K562 (cell line): ENCODE measurements around the gene PRMT3. TPM values are rescaled to one million over a fixed set of nuclear protein-coding genes. Genes with fewer than 3 reads are reported as not detected.

ENCODE experiments used
- ATAC-seq: fragments of 200-7000 bp; cut with Tn5 transposase; 3 replicates; pipeline ENCODE4 v1.9.1; 2020; ENCODE audit warnings: moderate library complexity
- BruUV-seq: library from RNA; stranded (reverse); fragments of 400-500 nt; replicated peaks from 2 replicates; lab custom pipeline; 2021; lab: Mats Ljungman, UMichigan
- CTCF ChIA-PET: fragments of 300-600 bp; formaldehyde crosslinking; extraction: SDS; loops from one replicate; lab custom pipeline; 2021; ENCODE audit warnings: low intra/inter-chr PET ratio; lab: Yijun Ruan, JAX
- POLR2A ChIA-PET: fragments of 300-600, 350-650 bp; sonication (Branson Sonifier 250); formaldehyde crosslinking; extraction: SDS; loops from one replicate; lab custom pipeline; 2021; ENCODE audit warnings: antibody characterized with exemption, inconsistent platforms; lab: Yijun Ruan, JAX
- DNase-seq, 4 experiments: peaks; one replicate each; pipeline versions ENCODE4 v3.0.0 to v3.0.0-alpha.2; 2011 to 2018; ENCODE audit warnings: low spot score in 3 of 4, mixed read lengths in 3 of 4; ENCODE audit errors: extremely low read depth in 1 of 4
- FAIRE-seq: peaks from 2 replicates; lab custom pipeline; 2011; peaks lifted over from hg19 to GRCh38; lab: Jason Lieb, UNC
- H2AFZ ChIP-seq: 2 replicates; pipeline ENCODE4 v1.6.0; 2011; ENCODE audit warnings: low read depth, low read length, control low read depth, inconsistent platforms
- H3K27ac ChIP-seq: fragments of 200-600 bp; 3 replicates; pipeline ENCODE4 v1.8.0; 2011; ENCODE audit warnings: low read depth, mild to moderate bottlenecking, control low read depth, inconsistent platforms, low read length, moderate library complexity, mixed read lengths; ENCODE audit errors: extremely low read depth
- H3K27me3 ChIP-seq, 2 experiments: fragments of 300-600 bp in 1 of 2; 2 replicates in 1 of 2; 3 replicates in 1 of 2; pipeline versions ENCODE4 v1.6.0 to v1.8.0; 2011; ENCODE audit warnings: inconsistent platforms in 2 of 2, low read length in 2 of 2, mild to moderate bottlenecking in 1 of 2, mixed read lengths in 1 of 2, moderate library complexity in 1 of 2; ENCODE audit not compliant: control insufficient read depth in 2 of 2, insufficient read depth in 2 of 2
- H3K36me3 ChIP-seq: fragments of 300-600 bp; 3 replicates; pipeline ENCODE4 v1.8.0; 2011; ENCODE audit warnings: mild to moderate bottlenecking, low read length, inconsistent platforms; ENCODE audit not compliant: control insufficient read depth, insufficient read depth
- H3K4me1 ChIP-seq, 2 experiments: fragments of 200-600 bp in 1 of 2; replicated peaks in 1 of 2; 2 replicates in 1 of 2; 3 replicates in 1 of 2; pipeline versions ENCODE4 v1.5.1 to v1.8.0; 2011; ENCODE audit warnings: inconsistent platforms in 2 of 2, low read length in 2 of 2, mild to moderate bottlenecking in 1 of 2, mixed read lengths in 1 of 2, moderate library complexity in 1 of 2; ENCODE audit not compliant: control insufficient read depth in 2 of 2, insufficient read depth in 2 of 2
- H3K4me2 ChIP-seq: 2 replicates; pipeline ENCODE4 v1.6.1; 2011; ENCODE audit warnings: low read length, control low read depth, inconsistent platforms, mixed read lengths; ENCODE audit not compliant: insufficient read depth
- H3K4me3 ChIP-seq: fragments of 200-600 bp; sonication (generic), shearing (Covaris generic); 2 replicates; pipeline ENCODE4 v1.5.1; 2016; ENCODE audit warnings: control low read depth, inconsistent platforms
- H3K79me2 ChIP-seq: fragments of 200-600 bp; 3 replicates; pipeline ENCODE4 v1.8.0; 2011; ENCODE audit warnings: low read length, inconsistent platforms; ENCODE audit not compliant: control insufficient read depth, insufficient read depth
- H3K9ac ChIP-seq, 2 experiments: 2 replicates each; pipeline versions ENCODE4 v1.6.0 to v1.6.1; 2011; ENCODE audit warnings: low read depth in 2 of 2, low read length in 2 of 2, control low read depth in 1 of 2, inconsistent platforms in 1 of 2, mild to moderate bottlenecking in 1 of 2, mixed read lengths in 1 of 2; ENCODE audit not compliant: insufficient read depth in 1 of 2
- H3K9me1 ChIP-seq: one replicate; pipeline ENCODE4 v1.6.0; 2011; ENCODE audit warnings: inconsistent platforms, mild to moderate bottlenecking, low read length, moderate library complexity; ENCODE audit not compliant: control insufficient read depth, insufficient read depth
- H3K9me3 ChIP-seq: replicated peaks from 2 replicates; pipeline ENCODE4 v1.5.1; 2011; ENCODE audit warnings: low read depth, low read length, inconsistent platforms; ENCODE audit not compliant: control insufficient read depth, insufficient read depth
- H4K20me1 ChIP-seq: replicated peaks from 2 replicates; pipeline ENCODE4 v1.6.1; 2011; ENCODE audit warnings: low read length, inconsistent platforms, mixed read lengths; ENCODE audit not compliant: control insufficient read depth, insufficient read depth
- ARID4B ChIP-seq: sonication (generic); formaldehyde crosslinking; IDR thresholded peaks from 2 replicates; pipeline ENCODE4 v1.8.0; 2022; ENCODE audit warnings: mild to moderate bottlenecking, missing genetic modification reagents
- ARNT ChIP-seq, 2 experiments: fragments of 450-650 bp; IDR thresholded peaks; 2 replicates each; pipeline ENCODE4 v1.6.1; 2016; ENCODE audit warnings: mild to moderate bottlenecking in 1 of 2
- ATF3 ChIP-seq, 2 experiments: fragments of 450-650 bp in 1 of 2; sonication (generic) in 1 of 2; formaldehyde crosslinking in 1 of 2; IDR thresholded peaks in 1 of 2; conservative IDR thresholded peaks in 1 of 2; 2 replicates each; pipeline versions ENCODE4 v1.6.1 to v1.8.1; 2016 to 2023; ENCODE audit warnings: mild to moderate bottlenecking in 2 of 2, moderate library complexity in 2 of 2, inconsistent platforms in 1 of 2, missing genetic modification reagents in 1 of 2
- HIVEP1 ChIP-seq: fragments of 250-450 bp; sonication (Bioruptor Pico); IDR thresholded peaks from 2 replicates; pipeline ENCODE4 v1.4.0; 2020; ENCODE audit warnings: mild to moderate bottlenecking
- JUND ChIP-seq, 2 experiments: IDR thresholded peaks; 2 replicates in 1 of 2; 3 replicates in 1 of 2; pipeline ENCODE4 v1.6.1; 2011; ENCODE audit warnings: borderline replicate concordance in 2 of 2, low read depth in 2 of 2, low read length in 2 of 2, improper control_type of control experiment in 1 of 2, missing biosample characterization in 1 of 2, missing genetic modification characterization in 1 of 2, missing genetic modification reagents in 1 of 2
- MAFG ChIP-seq: fragments of 450-650 bp; conservative IDR thresholded peaks from 2 replicates; pipeline ENCODE4 v1.6.1; 2016; ENCODE audit warnings: missing genetic modification characterization, missing compliant biosample characterization
- MAFK ChIP-seq: IDR thresholded peaks from 2 replicates; pipeline ENCODE4 v1.6.1; 2011; ENCODE audit warnings: low read length, improper control_type of control experiment
- NR2F6 ChIP-seq: fragments of 450-650 bp; formaldehyde crosslinking; IDR thresholded peaks from 2 replicates; pipeline ENCODE4 v1.4.0; 2020; ENCODE audit warnings: mild to moderate bottlenecking
- TCF7L2 ChIP-seq: fragments of 150-350 bp; IDR thresholded peaks from 2 replicates; pipeline ENCODE4 v1.6.1; 2016; ENCODE audit warnings: low read depth, mild to moderate bottlenecking, low read length, moderate library complexity
- ZNF592 ChIP-seq: fragments of 450-650 bp; IDR thresholded peaks from 2 replicates; pipeline ENCODE4 v1.6.1; 2017; ENCODE audit warnings: antibody characterized with exemption, mild to moderate bottlenecking
- in situ Hi-C: fragments of 300-500 bp; cut with MboI; formaldehyde crosslinking; loops from 4 replicates; pipeline ENCODE4 v1.15.0; 2018; ENCODE audit warnings: inconsistent platforms, mixed read lengths
- intact Hi-C: fragments of 100-400 bp; cut with micrococcal nuclease; formaldehyde crosslinking; loops from 2 replicates; pipeline ENCODE4 v1.14.2; 2022
- polyA plus RNA-seq, 8 experiments: library from polyadenylated mRNA; depleted of rRNA in 4 of 8; stranded (reverse) in 5 of 8; unstranded in 3 of 8; fragments of >200 nt; fragmentation: Nextera tagmentation in 2 of 8; fragmentation: Illumina TruSeq in 1 of 8; extraction: Ambion mirVana in 2 of 8; extraction: Trizol in 1 of 8; gene quantifications; 2 replicates each; pipeline versions ENCODE4 v1.2.1 to v1.2.3, GENCODE V29; 2011 to 2014; ENCODE audit warnings: inconsistent platforms in 1 of 8, missing spikeins in 1 of 8
- total RNA-seq, 7 experiments: library from RNA; depleted of rRNA in 6 of 7; stranded (reverse); fragments of >200 nt in 6 of 7; fragmentation: Illumina TruSeq in 2 of 7; extraction: Trizol in 2 of 7; gene quantifications; 2 replicates each; pipeline versions ENCODE4 v1.2.1 to v1.2.3, GENCODE V29; 2011 to 2021; ENCODE audit warnings: low replicate concordance in 1 of 7

The PRMT3 gene
- total and polyA plus RNA-seq, 9 of the 15 experiments (the other 6 are each of a cell fraction or from before 2014, with no cell fraction given): 24.0 to 62.1 (median 44.7) TPM

GRCh38 chr11:20367313-20367948 lies 20.1 kb upstream of the PRMT3 start (continued):
- peak in 1 of 2 experiments; percentile 76; a peak in 1 of 4 replicates for TF ChIP-seq ARNT (IDR thresholded peaks at IDR 0.05)
- peak; percentile 98 for TF ChIP-seq JUND (IDR thresholded peaks at IDR 0.05; ENCODE audit: borderline replicate concordance, low read depth, low read length)
- peak; percentile 99 for TF ChIP-seq JUND (tag; IDR thresholded peaks at IDR 0.05; ENCODE audit: borderline replicate concordance, low read depth, low read length)
- no peak for TF ChIP-seq ARID4B (CRISPR knock-in tag)
- TF ChIP-seq HIVEP1: no peak
- no peak for TF ChIP-seq NR2F6 (CRISPR knock-in tag)

- no peak for FAIRE-seq
- no peaks in the 10 kb centered on the region for H3K9me3 ChIP-seq
- peaks cover 33% of the 10 kb centered on the region for H3K79me2 ChIP-seq
- ChIA-PET POLR2A (interaction anchor here (1.6 kb wide), 1 partner anchor 9 kb away, joined by 4 read pairs; no protein-coding TSS in a partner anchor), CTCF (no interaction called here)
- H4K20me1 ChIP-seq: no peaks in the 10 kb centered on the region
- H3K36me3 ChIP-seq: peaks cover 29% of the 10 kb centered on the region
- H3K4me1 ChIP-seq: peaks cover 10 to 49% of the 10 kb centered on the region in 2 experiments
- intact Hi-C loops: no loop called here
- peak overlapping the region; percentile 79 for H3K27ac ChIP-seq
- no peaks in the 10 kb centered on the region for H3K27me3 ChIP-seq
- ATAC-seq: no peak
- H3K9me1 ChIP-seq: no peaks in the 10 kb centered on the region
- in situ Hi-C loops: no loop called here
- DNase-seq: no peak
- BruUV-seq: no TSS peak
- peak overlapping the region; percentile 8 to 39; a peak in 3 of 4 replicates for H3K9ac ChIP-seq
- peak overlapping the region; percentile 14; the same call in 1 of the 2 replicates for H2AFZ ChIP-seq
- peak overlapping the region; percentile 36 for H3K4me2 ChIP-seq
- H3K4me3 ChIP-seq: no peak overlapping the region
- TF ChIP-seq ZNF592: peak; percentile 57; the same call in 1 of the 2 replicates
- no peak for TF ChIP-seq TCF7L2
- 0 out of 2 replicates have a peak, but pooled peaks have one; percentile 7 for TF ChIP-seq ATF3 (IDR thresholded peaks at IDR 0.05)
- no peak for TF ChIP-seq ATF3 (CRISPR knock-in tag; conservative IDR thresholded peaks at IDR 0.05)
- TF ChIP-seq MAFG: peak; percentile 70
- TF ChIP-seq MAFK: peak; percentile 63
These were observed 19.1 kb upstream of the PRMT3 start for GRCh38 chr11:20368438-20368837.
